NCI-H82 (cell line): ENCODE results near the gene FBXO38.
"Not testable (repeated sequence)": the region's sequence is repeated elsewhere in the genome, so short reads cannot be mapped to it uniquely, and the experiment has no call there.

Source experiments
- DNase-seq: peaks from one replicate; lab custom pipeline; 2025; lab: John Stamatoyannopoulos, UW

FBXO38 gene

DNA sequence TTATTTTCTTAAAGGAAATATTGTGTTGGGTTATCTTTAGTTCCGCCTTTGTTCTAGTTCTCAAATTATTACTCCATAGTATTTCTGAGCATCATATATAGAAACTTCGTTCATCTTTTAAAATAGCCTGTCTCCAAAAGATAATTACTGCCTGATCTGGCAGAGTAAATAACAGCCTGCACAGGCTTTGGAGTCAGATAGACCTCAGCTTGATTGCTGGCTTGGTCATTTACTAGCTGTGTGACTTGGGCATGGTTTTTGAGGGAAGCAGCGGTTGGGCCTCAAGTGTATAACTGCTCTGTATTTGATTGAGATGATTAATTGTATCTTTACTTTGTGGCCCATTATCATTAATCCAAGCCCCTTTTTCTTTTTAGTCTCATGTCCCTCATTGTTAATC lies 50.1 kb downstream of the FBXO38 start:
- no peak for DNase-seq

DNA sequence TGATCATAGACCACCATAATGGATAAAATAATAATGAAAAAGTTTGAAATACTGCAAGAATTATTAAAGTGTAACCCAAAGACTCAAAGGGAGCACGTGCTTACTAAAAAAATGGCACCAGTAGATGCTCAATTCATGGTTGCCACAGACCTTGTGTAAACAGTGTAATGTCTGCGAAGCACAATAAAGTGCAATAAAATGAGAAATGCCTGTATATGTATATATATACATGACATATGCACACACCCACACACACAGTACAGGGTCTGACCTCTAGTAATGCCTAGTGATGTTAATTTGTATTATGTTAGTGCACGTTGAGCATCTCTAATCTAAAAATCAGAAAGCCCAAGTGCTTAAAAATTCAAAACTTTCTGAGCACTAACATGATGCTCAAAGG lies 52.3 kb downstream of the FBXO38 start:
- DNase-seq = no peak

DNA sequence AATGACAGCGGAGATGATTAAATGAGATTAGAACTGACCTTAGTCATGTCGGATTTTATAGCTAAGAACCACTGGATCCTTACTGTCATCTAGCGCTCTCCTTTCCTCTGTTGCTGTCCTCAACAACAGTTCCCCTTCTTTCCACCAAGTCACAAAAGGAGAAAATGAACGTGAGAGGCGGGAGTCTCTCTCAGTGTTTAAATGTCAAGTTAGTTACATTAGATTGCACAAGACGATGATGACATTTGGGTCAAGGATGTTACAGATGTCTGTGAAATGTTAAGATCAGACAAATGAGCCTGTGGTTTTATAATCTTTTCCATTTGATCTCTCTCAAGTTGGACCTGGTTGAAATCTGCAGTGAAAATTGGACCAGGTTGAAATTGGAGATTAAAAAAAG lies 53.5 kb downstream of the FBXO38 start:
- no peak for DNase-seq

DNA sequence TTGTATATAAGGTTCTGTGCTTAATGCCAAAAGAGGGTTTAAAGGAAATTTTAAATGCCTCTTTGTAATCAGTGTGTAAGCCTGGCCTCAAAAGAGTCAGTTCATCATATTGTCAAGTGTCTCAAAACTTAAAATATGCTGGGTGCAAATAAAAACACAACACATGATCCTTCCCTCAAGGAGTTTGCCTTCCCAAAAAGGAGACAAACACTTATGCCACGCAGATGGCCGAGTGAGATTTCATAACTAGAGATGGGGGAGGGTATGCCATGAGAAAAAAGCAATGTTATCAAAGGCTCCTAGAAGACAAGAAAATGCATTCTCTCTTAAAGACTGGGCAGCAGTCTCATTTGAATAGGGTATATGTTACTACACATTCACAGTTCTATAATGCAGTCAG lies 55.2 kb downstream of the FBXO38 start:
- DNase-seq = no peak

DNA sequence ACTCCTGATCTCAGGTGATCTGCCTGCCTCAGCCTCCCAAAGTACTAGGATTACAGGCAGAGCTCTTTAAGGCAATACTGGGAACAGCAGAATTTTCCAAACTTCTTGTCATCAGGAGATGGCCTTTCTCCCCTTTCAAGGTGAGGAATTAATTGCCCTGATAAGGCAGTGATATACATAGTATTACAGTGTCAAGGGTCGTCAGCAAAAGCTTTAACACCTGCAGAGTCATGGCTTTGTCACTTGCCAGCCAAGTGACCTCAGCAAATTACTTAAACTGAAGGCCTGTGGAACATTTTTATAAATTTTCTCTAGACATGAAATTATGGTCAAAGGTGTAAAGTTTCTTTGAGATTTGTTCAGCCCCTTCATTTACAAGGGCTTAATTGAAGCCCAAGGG lies 59.5 kb downstream of the FBXO38 start:
- no peak for DNase-seq

DNA sequence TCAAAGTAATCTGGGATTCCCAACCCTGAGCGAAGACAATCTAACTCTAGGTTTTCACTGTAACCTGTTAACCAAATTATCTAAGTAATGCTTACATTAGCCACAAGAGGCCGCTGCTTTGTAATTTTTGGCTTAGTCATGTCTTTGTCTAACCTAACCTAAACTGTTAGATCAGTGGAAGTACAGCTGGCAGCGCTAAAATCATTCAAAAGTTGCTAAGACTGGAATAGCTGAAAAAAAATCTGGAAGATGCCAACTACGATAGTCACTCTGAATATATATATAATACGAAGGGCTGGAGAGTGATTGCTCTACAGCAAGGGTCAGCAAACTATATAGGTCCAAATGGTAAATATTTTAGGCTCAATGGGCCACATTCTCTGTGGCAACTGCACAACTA lies 60.2 kb downstream of the FBXO38 start:
- DNase-seq = peak; percentile 76

DNA sequence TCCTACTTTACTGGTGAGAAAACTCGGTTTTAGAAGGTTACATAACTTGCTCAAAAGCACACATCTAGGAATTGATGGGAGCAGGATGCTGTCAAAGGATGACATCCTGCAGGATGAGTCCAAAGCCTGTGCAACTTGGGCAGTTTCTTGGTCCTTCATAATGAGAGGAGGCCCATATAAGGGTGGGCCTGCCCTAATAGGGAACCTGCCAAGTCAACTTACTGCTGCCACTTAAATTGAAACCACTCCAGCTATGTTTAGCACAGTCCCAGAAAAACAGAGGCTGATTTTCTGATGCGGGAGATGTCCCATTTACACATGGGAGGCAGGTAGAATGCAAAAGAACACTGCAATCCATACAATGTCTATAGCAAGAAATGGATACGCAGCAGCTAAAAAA lies 61.8 kb downstream of the FBXO38 start:
- no peak for DNase-seq

DNA sequence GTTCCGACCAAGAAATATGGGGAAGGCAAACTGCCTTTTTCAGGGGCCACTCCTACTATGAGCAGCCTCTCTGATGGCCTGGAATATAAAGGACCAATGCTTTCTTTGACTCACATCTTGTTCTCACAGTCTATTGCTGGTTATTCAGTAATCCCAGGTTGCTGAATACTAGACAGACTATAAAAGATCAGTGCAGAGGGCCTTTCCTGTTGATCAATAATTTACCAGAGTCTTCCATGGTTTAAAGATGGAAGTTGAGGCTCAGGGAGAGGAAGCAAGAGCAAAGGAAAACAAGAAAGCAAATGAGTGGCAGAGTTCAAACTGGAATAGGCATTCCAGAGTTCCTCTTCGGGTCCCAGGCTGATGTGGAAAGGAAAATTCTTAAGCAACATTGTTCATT lies 62.9 kb downstream of the FBXO38 start:
- DNase-seq = no peak

DNA sequence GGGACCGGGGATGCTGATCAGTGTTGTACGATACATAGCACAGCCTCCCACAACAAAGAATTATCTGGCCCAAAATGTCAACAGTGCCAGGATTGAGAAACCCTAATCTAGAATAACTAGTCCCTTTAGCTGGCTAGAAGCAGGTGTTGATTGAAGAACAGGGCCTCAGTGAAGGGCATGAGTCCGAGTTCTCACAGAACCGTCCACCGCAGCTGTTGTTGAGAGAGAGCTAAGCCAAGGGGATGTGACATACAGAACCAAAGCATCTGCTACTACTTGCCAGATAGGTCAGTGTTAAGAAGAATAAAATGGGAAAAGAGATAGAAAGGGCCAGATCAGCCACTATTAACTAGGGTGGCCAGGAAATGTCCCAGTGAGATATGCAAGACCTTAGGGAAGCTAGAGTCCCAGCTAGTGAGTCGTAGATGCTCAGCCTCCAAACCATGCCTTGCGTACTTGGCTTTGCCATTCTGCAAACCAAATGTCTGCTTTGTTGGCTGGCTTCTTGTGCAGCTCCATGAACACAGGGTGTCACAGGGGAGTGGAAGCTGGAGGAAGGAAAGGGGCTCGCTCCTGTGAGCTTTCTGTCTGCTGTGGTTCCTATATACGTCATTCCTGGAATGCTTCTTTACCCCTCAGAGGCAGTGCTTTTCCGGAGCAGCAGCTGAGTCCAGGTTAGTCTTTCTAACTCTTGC lies 68.9 kb downstream of the FBXO38 start:
- DNase-seq = no peak

DNA sequence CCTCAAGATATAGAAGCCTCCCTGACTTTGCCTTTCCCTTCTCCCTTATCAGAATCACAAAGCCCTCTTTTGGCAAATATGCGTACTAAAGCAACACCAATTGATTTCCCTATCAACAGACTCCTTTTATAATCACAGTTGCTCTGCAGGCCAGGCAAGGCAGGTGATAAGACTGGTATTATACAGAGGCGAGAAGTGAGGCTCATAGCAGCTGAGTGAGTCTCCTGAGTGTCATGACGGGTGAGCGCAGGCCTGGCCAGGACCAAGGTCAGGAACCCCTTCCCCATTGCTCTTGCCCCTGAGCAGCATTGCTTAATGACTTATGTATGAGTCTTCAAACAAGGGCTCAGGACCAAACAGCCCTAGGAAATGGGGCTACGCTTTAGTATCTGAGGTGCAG lies 70.8 kb downstream of the FBXO38 start:
- DNase-seq = no peak

DNA sequence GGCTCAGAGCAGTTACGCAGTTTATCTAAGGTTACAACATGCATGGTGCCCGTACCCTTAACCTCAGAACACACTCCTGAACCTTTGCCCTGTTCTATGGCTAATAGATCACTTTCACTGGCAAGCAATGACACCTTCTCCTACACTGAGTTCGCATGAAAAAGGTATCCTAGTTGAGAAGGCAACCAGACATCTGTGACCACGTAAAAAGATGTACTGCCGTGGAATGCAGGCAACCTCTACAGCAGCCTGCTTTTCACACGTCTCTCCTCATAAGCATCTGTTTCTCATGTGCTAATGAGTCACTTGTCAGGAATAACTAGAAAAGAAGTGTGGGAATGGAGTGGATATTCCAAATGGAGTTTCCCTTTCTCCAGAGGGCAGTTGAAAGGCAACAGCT lies 71.4 kb downstream of the FBXO38 start:
- DNase-seq = no peak

DNA sequence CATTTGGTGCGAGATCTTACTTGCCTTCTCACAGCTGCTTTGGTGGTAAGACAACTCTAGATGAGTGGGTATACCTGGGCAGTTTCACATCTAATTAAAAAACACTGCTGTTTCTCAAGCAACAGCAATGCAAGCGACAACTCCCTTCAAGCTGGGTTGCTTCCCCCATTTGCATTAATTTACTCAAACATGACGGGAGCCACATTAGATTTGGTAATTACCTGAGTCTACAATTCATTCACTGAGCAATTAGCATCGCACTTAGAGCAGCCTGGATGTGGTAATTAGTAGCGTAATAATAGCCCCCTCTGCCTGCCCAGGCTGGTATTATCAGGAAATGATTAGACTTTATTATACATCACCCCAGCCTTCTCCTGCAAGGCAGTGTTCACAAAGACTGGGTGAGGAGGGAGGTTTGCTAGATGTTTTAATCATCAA lies 73.4 kb downstream of the FBXO38 start:
- DNase-seq = peak; percentile 67

DNA sequence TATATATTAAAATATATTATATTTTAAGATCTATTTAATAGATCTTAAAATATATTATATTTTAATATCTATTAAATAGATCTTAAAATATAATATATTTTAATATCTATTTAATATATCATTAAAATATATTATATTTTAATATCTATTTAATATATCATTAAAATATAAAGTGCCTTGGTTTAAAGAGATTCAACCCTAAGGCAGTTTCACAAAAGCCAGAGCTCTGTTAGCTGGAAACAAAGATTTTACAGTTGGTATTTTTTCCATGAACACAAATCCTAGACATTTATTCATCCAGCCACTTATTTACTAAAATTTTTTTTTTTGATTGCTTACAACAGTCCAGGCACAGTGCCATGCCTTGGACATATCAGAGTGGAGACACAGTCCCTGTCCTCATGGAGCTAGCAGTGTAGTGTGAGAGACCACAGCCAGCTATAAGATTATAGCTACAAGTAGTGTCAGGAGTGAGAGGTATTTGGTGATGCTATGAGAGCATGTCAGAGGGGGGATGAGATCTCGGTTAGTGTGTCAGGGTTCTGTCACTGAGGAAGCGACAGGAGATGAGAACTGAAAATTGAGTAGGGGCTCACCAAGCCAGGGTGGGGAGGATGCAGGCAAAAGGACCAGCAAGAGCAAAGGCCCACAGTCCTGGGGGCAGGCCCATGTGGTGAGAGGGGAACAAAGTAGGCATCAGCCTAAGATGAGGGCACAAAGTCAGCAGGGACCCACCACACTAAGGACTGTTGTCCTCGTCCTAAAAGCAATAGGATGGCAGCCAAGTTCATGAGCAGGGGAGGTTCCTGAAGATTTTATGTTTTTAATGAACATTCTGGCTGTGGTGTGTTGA lies 74.5 kb downstream of the FBXO38 start:
- DNase-seq = no peak

DNA sequence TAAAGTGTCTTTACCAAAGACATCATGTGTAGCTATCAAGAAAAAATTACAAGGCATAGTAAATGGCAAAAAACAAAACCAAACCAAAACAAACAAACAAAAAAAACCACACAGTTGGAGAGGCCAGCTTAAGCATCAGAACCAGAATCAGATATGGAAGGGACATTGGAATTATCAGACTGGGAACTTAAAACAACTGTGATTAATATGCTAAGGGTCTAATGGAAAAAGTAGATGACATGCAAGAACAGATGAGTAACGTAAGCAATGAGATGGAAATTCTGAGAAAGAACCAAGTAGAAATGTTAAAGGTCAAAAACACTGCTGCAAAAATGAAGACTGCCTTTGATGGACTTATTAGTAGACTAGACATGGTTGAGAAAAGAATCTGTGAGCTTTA lies 75.9 kb downstream of the FBXO38 start:
- DNase-seq = no peak

DNA sequence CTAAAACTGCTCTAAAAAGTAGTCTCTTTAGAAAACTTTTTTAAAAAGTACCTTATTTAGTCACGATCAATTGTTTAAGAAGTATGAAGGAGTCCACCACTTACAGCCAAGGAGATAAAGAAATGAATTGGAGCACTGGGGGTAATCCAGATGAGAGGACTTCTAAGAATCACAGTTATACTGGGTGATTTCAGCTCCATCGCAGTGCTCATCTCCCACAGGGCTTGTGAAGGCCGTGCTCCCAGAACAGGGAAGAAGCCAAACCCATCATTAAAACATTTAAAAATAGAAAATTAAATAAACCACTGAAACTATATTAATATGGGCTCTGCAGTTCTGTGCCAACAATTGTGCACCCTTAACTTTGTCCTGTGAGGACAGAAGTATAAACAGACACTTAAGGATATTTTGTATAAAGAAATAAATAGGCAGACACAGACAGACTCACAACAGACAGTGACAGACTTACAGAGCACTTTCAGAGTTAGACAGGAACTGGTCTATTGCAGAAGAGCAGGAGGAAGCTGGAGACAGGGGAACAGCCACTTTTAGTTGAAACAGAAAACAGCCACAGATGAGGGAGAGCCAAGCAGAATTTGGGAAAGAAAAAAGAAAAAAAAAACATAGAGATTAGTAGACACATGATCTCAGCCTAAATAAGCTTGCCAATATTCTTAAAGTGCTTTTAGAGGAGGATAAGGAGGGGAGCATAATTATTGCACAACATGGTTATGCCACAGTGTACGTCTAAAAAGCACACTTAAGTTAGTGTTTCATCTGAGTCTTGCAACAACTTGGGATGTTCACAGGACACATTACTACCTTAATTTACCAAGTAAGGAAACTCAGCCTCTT lies 81.8 kb downstream of the FBXO38 start:
- DNase-seq = no peak

DNA sequence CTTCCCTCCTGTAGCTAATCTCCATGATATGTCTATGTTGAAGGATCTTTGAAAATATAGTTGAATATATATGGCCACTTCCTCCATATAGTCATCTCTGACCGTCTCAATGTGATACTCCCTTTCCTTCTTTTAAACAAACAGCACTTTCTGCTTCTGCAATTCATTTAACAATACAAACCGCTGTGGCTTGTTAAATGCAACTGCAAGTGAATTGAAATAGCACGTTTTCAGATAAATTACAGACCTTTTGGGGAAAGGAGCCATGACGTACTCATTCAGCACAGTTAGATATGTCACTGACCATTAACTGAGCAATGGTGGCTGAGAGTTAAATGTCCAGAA lies 82.5 kb downstream of the FBXO38 start:
- DNase-seq = no peak

DNA sequence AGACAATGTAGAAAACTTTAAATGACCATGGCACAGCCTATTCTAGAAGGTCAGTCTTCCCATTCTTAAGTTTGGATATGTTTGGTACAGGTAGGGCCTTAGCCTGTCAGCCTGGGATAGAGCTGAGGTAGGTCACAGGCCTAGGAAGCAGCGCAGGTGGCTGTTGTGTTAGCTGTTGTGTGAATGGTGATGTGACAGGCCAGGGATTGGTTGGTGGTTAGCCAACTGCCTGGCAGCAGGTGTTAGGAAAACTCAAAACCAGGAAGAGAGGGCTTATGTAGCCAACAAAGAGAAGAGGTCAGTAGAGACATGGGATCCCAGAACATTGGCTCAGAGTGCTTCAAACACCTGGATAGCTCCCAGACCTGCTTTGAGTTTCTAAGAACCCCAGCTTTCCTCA lies 84.2 kb downstream of the FBXO38 start:
- DNase-seq = no peak

DNA sequence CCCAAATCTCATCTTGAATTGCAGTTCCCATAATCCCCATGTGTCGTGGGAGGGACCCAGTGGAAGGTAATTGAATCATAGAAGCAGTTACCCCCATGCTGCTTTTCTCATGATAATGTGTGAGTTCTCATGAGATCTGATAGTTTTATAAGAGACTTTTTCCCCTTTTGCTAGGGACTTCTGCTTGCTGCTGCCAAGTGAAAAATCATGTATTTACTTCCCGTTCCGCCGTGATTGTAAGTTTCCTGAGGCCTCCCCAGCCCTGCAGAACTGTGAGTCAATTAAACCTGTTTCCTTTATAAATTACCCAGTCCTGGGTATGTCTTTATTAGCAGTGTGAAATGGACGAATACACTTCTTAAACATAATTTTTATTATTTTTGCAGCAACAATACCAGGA lies 85.0 kb downstream of the FBXO38 start:
- DNase-seq = not testable (repeated sequence)

DNA sequence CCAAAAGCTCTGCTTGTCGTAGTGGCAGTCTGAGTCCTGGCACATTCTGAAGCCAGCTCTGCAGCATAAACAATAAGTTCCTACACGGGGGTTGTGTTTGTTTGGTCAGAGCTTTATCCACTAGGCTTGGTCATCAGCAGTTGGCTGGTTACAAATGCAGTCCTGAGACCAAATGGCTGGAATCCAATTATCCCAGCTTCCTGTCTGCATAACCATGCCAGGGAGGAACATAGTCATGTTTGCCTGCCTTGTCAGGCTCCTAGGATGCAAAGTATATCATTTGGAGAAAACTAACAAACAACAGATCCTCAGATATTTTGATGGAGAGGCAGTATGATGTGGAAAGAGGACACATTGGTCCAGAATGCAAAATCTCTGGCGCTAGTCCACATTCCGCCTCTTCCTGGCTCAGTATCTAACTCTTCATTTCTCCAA lies 85.8 kb downstream of the FBXO38 start:
- peak; percentile 9 for DNase-seq

DNA sequence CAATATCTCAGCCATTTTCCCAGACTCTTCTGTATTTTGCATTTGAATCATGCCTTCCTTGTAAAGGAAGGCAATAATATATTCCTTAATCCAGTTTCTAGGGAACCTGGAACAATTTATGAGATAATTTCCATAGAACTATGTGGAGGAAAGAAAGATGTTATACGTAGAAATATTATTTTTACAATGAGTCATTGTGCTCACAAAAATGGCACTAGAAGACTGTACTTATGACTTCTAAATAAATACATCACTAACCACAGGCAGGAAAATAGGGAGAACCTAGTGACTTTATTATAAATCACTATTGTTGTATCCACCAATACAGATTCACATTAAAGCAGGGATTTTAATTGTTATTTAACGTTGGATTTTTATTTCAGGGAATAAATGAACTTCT lies 87.6 kb downstream of the FBXO38 start:
- no peak for DNase-seq

DNA sequence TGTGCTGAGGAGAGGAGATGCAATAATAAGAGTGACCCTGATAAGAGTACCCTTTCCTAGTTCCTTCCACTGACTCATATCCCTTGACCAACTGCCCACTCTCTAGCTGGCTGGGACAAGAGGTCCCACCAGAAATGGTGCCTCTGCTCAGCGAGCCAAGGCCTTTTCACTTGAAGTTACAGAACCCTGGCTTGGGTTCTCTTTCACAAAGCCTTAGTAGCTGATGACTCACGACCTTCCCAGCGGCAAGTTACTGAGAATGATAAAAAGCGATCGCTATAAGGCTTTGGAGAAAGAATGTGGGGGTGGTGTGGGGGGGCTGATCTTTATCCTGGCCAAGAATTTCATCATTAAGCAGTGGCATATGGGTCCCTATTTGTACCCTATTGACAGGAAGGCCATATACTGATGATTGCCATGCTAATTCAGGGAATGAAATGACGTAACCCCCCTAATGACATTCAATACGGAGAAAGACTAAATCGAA lies 90.3 kb downstream of the FBXO38 start:
- DNase-seq = no peak

DNA sequence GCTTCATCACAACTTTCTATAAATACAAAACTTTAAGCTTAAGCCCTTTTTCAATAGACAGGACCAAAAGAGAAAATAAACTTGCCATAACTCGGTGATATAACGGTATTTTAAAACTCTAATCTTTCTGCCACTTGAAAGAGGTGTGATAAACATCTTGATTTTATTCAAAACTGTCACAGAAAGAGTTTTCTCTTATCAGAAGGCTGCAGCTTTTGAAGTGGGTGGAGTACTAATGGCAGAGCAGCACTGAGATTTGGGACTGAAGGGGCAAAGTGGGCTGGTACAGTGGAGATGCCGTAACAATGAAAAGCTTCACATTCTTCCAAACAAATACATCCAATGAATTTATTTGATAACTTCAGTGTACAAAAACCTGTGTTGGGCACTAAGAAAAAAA lies 92.5 kb downstream of the FBXO38 start:
- no peak for DNase-seq

DNA sequence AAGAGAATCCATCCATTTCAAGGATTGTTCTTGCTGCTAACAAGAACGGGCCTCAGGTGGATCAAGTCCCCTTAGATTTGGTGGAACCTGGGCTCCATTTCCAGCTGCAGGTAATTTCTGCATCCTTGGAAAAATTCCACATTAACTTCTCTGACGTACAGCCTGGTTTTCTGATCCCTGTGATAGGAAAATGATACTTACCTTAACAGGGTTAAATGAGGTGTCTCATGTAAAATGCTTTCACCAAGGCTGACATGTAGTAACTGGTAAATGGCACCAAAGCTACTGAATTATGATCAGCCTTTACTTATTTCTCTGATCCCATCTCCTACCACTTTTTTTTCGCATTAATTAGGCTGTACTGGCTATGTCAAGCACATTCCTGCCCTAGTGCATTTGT lies 93.7 kb downstream of the FBXO38 start:
- DNase-seq = no peak
